Thoracic aorta (tissue), 2 donors: ENCODE data around the gene FAM177B. TPM values are rescaled to one million over a fixed set of nuclear protein-coding genes. Genes with fewer than 3 reads are reported as not detected.

ENCODE experiments used
- ATAC-seq: fragments of 150-250 bp; one replicate; pipeline ENCODE4 v1.8.0; 2017; ENCODE audit warnings: low read depth; ENCODE audit not compliant: insufficient number of reproducible peaks, low FRiP score
- DNase-seq: peaks from one replicate; pipeline ENCODE4 v3.0.0-alpha.2; 2020; ENCODE audit warnings: low spot score
- H3K27ac ChIP-seq, 2 donors: fragments of 200-600 bp; sonication (generic); 1 replicate in 1 of 2; 2 replicates in 1 of 2; pipeline ENCODE4 v1.5.1; 2016; ENCODE audit warnings: mild to moderate bottlenecking in 2 of 2, moderate library complexity in 2 of 2
- H3K27me3 ChIP-seq: fragments of 200-600 bp; sonication (generic); replicated peaks from 2 replicates; pipeline ENCODE4 v1.6.0; 2016; ENCODE audit warnings: mild to moderate bottlenecking; ENCODE audit not compliant: insufficient read depth
- H3K36me3 ChIP-seq: fragments of 200-600 bp; sonication (generic); one replicate; pipeline ENCODE4 v1.5.1; 2016
- H3K4me1 ChIP-seq, 2 donors: fragments of 200-600 bp; sonication (generic); 1 replicate in 1 of 2; 2 replicates in 1 of 2; pipeline versions ENCODE4 v1.5.1 to v1.6.0; 2016; ENCODE audit warnings: low read depth in 2 of 2, mild to moderate bottlenecking in 1 of 2; ENCODE audit not compliant: control insufficient read depth in 1 of 2
- H3K4me3 ChIP-seq: fragments of 200-600 bp; sonication (generic); 2 replicates; pipeline ENCODE4 v1.5.1; 2016; ENCODE audit warnings: mild to moderate bottlenecking
- H3K9me3 ChIP-seq: fragments of 200-600 bp; sonication (generic); 2 replicates; pipeline ENCODE4 v1.5.1; 2016
- total RNA-seq, 2 donors: library from RNA; depleted of rRNA; stranded (reverse); fragments of >200 nt; gene quantifications; one replicate each; pipeline versions ENCODE4 v1.1.0 to v1.2.3, GENCODE V29; 2016
- TF ChIP-seq, protein P1 (sequence below): fragments of 200-600 bp; sonication (generic); IDR thresholded peaks from one replicate; pipeline ENCODE4 v1.5.1; 2019; ENCODE audit warnings: antibody characterized with exemption

The FAM177B gene
- total RNA-seq, 2 donors from 2014 or later, result 3.1 TPM; not detected in 1

DNA sequence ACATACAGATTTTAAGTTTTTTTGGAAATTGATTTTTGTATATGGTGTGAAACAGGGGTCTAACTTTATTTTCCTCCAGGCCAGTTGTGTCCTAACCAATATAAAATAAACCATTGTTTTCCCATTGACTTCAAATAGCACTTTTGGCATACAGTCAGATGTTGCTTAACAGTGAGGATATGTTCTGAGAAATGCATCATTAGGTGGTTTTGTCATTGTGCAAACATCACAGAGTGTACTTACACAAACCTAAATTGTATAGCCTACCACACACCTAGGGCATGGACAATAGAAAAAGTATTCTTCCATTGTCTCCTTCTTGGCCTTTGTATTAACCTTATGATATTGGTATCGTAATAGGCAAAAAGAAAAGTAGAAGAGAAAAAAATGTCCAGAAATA lies 40.5 kb downstream of the FAM177B start:
- no peaks in the 10 kb centered on the region for H3K36me3 ChIP-seq
- no peaks in the 10 kb centered on the region for H3K27me3 ChIP-seq
- peaks cover 0 to 2% of the 10 kb centered on the region in 2 donors for H3K4me1 ChIP-seq
- DNase-seq (no peak), ATAC-seq (no peak)
- no peak overlapping the region for H3K27ac ChIP-seq
- H3K4me3 ChIP-seq, result no peak overlapping the region
- no peaks in the 10 kb centered on the region for H3K9me3 ChIP-seq
- TF ChIP-seq, protein P1, sequence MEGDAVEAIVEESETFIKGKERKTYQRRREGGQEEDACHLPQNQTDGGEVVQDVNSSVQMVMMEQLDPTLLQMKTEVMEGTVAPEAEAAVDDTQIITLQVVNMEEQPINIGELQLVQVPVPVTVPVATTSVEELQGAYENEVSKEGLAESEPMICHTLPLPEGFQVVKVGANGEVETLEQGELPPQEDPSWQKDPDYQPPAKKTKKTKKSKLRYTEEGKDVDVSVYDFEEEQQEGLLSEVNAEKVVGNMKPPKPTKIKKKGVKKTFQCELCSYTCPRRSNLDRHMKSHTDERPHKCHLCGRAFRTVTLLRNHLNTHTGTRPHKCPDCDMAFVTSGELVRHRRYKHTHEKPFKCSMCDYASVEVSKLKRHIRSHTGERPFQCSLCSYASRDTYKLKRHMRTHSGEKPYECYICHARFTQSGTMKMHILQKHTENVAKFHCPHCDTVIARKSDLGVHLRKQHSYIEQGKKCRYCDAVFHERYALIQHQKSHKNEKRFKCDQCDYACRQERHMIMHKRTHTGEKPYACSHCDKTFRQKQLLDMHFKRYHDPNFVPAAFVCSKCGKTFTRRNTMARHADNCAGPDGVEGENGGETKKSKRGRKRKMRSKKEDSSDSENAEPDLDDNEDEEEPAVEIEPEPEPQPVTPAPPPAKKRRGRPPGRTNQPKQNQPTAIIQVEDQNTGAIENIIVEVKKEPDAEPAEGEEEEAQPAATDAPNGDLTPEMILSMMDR, result no peak

DNA sequence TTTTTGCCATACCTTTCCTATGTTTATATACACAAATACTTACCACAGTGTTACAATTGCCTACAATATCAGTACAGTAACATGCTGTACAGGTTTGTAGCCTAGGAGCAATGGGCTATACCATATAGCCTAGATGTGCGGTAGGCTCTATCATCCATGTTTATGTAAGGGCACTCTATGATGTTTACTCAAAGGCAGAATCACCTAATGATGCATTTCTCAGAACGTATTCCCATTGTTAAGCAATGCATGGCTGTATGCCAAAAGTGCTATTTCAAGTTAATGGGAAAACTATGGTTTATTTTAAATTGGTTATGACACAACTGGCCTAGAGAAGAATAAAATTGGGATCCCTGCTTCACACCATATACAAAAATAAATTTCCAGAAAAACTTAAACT lies 41.0 kb downstream of the FAM177B start:
- H3K9me3 ChIP-seq, result no peaks in the 10 kb centered on the region
- TF ChIP-seq, protein P1, result no peak
- ATAC-seq (no peak), DNase-seq (no peak)
- H3K4me3 ChIP-seq, result no peak overlapping the region
- no peak overlapping the region for H3K27ac ChIP-seq
- no peaks in the 10 kb centered on the region for H3K27me3 ChIP-seq
- H3K36me3 ChIP-seq, result no peaks in the 10 kb centered on the region
- peaks cover 0 to 2% of the 10 kb centered on the region in 2 donors for H3K4me1 ChIP-seq

DNA sequence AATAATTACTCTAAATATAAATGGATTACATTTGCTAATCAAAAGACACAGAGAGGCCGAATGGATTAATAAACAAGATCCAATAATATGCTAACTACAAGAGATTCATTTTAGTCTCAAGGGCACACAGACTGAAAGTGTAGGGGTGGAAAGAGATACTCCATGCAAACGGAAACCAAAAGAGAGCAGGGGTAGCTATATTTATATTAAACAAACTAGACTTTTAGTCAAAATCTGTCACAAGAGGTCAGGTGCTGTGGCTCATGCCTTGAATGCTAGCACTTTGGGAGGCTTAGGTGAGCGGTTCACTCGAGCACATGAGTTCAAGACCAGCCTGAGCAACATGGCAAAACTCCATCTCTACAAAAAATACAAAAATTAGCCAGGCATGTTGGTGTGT lies 44.2 kb downstream of the FAM177B start:
- Histone ChIP-seq H3K9me3 (no peaks in the 10 kb centered on the region), H3K36me3 (no peaks in the 10 kb centered on the region), H3K27ac (no peak overlapping the region), H3K4me1 (no peaks in the 10 kb centered on the region), H3K4me3 (no peak overlapping the region), H3K27me3 (no peaks in the 10 kb centered on the region)
- DNase-seq (no peak), ATAC-seq (no peak)
- TF ChIP-seq, protein P1, result no peak

DNA sequence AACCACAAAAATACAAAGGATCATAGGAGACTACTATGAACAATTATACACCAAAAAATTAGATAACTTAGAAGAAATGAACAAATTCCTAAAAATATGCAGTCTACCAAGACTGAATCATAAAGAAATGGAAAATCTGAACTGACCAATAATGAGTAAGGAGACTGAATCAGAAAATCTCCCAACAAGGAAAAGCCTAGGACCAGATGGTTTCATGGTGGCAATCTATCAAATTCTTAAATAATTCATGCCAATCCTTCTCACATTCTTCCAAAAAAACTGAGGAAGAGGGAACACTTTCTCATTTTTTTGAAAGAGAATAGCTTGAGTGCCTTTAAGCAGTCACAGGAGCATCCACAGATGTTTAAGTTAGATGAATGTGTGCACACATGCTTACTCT lies 46.0 kb downstream of the FAM177B start:
- TF ChIP-seq, protein P1, result no peak
- Histone ChIP-seq H3K27ac (no peak overlapping the region), H3K9me3 (no peaks in the 10 kb centered on the region), H3K27me3 (no peaks in the 10 kb centered on the region), H3K4me3 (no peak overlapping the region), H3K4me1 (no peaks in the 10 kb centered on the region), H3K36me3 (no peaks in the 10 kb centered on the region)
- DNase-seq (no peak), ATAC-seq (no peak)

DNA sequence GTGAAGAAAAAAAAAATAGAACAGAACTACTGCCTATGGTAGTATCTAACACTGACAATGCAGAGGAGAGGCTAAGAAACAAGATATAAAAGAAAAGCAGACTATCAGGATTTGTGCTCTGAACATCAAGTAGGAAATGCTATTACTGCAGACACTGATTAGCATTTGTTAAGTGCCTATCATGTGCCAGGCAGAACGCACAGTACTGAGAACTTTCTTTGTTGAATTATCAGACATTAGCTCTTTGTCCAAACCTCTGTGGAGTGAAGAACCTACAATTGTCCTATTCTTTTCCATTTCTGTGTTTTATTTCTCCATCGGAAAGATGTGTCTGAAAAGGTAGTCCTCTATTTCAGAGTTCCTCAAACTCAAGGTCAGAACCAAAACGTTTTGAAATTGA lies 47.4 kb downstream of the FAM177B start:
- no peak for DNase-seq
- Histone ChIP-seq H3K27ac (no peak overlapping the region), H3K36me3 (no peaks in the 10 kb centered on the region), H3K4me3 (no peak overlapping the region), H3K4me1 (no peaks in the 10 kb centered on the region), H3K9me3 (no peaks in the 10 kb centered on the region), H3K27me3 (no peaks in the 10 kb centered on the region)
- no peak for ATAC-seq
- TF ChIP-seq, protein P1, result no peak
